Measurements from ENCODE around the gene UBQLN3.

GRCh38 chr11:5541427-5541826 is 31.7 kb upstream of the UBQLN3 start:
- TF ChIP-seq CTCF (IDR thresholded peaks at IDR 0.05) (no peak), POLR2A (IDR thresholded peaks at IDR 0.05) (no peak)

All from testis (tissue), 2 donors.